ENCODE measurements around the gene RACGAP1.

Gene RACGAP1

DNA sequence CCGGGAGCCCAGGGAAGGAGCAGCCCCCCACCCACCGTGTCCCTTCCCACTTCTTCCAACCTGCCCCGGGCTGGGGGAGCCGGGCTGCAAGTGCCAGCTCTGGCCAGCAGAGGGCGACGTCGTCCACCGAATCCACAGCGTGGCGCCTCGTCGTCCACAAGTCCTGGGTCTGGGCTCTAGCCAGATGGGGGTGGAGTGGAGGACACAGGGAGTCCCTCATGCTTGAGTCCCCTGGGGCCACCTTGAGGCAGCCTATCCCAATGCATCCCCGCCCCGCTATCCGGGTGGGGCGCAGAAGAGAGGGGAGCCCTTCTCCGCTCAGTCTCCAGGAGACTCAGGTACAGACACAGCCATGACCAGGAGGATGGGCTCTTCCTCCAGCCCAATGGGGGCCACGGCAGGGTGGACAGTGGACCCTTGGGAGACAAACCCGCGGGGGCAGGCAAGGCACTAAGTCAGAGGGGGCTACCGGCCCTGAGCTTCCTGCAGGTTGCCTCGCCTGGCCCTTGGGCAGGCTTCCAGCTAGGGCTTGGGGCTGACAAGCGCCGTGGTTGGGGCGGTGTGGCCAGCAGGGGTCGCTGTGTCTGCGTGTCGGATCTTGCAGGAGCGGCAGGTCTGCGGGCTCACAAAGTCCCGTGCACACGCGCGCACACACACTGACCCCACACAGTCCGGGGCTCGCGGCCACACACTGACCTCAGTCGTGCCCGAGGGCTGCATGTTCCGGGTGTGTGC, 58.1 kb downstream of the RACGAP1 start:
- no peak for FAIRE-seq

DNA sequence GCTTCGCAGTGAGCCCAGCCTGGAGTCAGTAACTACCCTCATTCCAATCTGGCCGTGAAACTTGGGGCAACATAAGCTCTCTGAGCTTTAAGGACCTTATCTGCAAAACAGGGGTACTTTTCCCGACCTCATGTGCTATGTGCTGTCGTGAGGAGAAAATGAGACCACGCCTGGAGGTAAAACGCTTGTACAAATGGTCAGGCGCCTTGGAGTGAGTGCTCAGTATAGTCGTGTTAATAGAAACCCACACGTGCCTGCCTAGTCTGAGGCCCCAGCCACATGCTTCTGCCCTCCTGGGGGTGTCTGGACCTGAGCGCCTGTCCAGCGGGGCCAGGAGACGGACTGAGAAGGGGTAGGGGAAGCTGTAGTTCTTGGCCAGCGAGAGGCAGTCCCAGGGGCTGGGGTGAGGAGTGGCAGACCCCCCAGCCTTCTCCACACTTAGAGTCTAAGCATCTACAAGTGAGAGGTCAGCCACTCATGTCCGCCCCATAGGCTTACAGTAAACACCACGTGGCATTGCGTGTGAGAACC, 58.7 kb downstream of the RACGAP1 start:
- no peak for FAIRE-seq

DNA sequence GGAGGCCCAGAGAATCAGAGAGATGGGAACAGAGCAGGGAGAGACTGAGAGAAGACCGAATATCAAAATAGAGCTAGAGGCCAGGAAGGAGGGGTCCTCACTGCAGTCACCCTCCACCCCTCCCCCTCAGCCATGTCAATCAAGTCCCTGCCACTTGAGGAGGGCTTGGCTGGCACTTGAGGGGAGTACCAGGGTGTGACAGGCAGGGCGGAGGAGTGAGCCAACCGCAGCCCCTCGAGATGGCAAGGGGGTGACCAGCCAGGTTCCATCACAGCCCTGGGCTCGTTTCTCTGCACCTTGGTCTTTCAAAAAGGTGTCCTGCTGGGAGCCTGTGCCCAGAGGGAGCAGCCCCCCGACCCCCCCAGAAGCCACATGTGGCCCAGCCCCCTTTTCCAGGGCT, 59.5 kb downstream of the RACGAP1 start:
- no peak for FAIRE-seq

DNA sequence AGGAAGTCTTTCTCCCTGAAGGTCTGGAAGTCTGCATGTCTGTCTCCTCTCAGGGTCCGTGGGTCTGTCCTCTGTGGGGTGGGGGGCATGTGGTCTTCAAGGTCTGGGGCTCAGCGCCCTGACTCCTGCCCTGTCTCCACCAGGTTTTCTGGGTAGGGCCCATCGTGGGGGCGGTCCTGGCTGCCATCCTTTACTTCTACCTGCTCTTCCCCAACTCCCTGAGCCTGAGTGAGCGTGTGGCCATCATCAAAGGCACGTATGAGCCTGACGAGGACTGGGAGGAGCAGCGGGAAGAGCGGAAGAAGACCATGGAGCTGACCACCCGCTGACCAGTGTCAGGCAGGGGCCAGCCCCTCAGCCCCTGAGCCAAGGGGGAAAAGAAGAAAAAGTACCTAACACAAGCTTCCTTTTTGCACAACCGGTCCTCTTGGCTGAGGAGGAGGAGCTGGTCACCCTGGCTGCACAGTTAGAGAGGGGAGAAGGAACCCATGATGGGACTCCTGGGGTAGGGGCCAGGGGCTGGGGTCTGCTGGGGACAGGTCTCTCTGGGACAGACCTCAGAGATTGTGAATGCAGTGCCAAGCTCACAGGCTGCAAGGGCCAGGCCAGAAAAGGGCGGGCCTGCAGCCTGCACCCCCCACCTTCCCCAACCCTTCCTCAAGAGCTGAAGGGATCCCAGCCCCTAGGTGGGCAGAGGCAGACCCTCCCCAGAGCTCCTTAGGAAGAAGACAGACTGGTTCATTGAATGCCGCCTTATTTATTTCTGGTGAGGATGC, 60.3 kb downstream of the RACGAP1 start:
- FAIRE-seq: no peak

DNA sequence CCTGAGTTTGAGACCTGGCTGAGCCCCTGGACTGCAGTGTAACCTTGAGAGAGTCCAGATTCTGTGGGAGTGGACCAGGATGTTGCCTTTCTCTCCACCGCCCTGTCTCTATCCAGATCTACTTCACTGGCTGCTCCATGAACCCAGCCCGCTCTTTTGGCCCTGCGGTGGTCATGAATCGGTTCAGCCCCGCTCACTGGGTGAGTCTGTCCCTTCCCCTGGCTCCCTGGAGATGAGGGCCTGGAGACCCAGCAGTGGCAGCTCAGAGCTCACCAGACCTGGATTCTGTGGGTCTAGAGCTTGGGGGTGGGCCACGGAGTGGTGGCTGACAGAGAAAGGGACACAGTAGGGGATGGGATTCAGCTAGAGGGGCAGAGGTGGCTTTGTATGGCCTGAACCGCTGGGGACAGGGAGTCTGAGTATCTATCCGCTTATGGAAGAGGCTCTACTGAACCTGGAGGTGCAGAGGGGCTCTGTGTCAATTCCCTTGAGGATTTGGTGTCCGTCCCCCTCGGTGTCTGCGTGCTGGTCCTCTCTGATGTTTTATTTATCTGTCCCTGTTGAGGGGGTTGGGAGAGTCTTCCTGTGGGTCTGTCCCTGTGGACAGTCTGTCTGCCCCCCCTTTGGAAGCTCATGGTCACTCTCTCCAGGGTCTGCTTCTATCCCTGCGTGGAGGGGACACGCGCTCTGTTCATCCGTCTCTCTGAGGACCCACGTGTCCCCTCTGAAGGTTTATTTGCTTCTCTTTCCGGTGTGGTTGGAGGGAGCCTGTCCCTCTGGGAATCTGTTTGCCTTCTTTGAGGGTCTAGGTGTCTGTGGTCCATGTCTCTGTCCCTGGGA, 61.1 kb downstream of the RACGAP1 start:
- no peak for FAIRE-seq

DNA sequence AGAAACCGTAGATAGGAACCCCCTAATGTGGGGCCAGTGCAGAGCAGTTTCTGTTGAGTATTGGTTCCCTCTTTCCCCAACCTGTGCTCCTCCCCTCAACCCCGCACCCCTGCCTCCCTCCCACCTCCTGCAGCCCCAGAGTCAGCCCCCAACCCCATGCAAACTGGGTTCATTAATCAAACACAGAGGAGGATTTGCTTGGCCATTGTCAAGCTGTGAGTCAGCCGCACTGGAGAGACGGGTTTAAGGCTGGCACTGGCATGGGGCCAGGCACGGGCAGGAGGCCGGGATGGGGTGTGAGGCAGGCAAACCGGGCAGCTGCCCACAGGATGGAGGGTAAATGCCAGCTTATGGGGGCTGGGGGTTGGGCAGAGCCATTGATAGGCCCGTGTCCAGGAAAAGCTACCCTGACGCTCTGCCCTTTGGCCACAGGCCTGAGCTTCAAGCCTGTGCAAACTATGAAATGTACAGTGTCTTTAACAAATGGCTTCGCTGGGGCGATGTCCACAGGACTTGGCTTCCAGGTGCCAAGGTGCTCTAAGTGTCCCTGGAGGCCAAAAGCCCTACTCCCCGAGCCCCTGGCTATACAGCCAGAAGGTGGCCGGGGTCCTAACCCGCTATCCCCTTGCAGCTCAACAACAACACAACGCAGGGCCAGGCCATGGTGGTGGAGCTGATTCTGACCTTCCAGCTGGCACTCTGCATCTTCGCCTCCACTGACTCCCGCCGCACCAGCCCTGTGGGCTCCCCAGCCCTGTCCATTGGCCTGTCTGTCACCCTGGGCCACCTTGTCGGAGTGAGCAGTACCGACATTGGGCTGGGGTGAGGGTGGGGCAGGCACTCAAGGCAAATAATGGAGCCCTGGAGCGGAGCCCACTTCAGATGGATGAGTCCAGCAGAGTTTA, 62.2 kb downstream of the RACGAP1 start:
- FAIRE-seq: no peak

DNA sequence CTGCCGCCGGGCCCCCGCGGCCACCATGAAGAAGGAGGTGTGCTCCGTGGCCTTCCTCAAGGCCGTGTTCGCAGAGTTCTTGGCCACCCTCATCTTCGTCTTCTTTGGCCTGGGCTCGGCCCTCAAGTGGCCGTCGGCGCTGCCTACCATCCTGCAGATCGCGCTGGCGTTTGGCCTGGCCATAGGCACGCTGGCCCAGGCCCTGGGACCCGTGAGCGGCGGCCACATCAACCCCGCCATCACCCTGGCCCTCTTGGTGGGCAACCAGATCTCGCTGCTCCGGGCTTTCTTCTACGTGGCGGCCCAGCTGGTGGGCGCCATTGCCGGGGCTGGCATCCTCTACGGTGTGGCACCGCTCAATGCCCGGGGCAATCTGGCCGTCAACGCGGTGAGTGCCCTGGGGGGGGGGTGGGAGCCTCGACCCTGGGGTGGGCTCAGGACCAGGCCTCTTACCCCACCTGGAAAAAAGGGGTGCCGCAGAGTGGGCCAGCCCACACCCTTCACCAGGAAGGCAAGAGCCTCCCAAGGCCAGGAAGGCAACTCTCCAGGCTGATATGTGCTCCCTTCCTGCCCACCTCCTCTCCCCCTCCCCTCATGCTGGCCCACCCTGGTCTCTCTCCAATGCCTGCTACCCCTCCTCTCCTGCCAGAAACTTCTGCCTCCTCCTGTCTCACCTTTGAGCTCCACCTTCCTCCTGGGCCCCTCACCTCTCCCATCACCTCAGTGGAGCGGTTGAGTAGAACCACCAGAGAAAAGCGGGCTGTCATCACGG, 63.1 kb downstream of the RACGAP1 start:
- FAIRE-seq: no peak

DNA sequence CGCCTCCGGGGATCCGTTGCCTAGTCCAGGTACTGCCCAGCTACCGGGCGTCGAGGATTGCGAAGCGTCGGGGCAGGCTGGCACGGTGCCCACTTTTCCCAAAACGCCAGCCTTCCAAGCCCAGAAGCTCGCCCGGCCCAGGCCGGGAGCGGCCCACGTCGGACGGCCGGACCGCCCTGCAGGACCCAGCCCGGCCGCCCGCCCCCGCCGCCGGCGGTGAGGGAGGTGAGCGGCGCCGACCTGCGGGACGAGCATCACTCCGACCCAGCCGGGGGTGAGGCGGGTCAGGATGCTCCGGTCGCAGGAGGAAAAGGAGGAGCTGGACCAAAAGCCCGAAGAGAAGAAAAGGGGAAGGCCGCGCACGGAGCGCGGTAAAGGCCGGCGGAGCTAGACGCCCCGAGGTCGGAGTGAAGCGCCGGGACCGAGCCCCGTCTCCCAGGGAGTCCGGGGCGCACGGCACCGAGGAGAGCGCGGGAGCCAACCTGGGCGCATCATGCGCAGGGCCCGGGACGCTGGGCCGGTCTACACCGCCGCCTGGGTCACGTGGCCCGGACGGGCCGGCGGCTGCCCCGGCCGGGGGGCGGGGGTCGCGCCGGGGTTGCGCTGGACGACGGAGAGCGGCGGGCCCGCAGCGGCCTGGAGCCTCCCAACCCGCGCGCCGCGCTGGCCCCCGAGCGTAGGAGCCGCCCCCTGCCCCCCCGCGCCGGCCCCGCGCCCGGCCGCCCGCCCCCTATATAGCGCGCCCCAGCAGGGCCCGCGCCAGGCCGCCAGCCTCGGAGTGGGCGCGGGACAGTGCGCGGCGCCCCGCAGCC, 64.0 kb downstream of the RACGAP1 start, which contains the start of gene AQP5:
Gene AQP5, plus strand, starts transcription at position 762 of the 812 bp plus-strand sequence. CDS start 146 bp downstream, outside the sequence.
- no peak for FAIRE-seq

DNA sequence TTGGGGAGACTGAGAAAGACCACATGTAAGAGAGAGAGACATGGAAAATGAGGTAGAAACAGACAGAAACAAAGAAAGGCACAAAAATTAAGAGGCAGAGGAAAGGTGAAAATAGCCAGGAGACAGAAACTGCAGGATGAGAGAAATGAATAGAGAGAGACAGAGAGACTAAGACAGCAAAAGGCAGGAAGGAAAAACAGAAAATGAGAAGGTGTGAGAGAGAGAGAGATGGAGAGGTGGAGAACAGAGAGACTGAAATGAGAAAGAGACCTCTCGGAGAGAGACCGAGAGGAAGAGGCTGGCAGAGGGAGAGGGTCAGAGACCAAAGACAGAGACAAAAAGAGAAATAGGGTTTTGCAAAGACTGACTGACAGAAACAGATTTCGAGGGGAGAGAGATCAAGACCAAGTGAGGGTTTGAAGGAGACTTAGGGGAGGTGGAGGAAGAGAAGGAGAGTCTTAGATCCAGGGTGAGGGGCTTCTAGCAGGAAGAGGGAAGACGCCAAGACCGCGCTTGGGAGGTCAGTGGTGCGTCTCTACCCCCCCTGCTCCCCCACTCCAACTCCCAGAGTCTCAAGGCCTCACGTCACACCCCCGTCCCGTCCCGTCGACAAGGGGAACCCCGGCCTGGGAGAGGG, 64.7 kb downstream of the RACGAP1 start:
- FAIRE-seq: no peak

DNA sequence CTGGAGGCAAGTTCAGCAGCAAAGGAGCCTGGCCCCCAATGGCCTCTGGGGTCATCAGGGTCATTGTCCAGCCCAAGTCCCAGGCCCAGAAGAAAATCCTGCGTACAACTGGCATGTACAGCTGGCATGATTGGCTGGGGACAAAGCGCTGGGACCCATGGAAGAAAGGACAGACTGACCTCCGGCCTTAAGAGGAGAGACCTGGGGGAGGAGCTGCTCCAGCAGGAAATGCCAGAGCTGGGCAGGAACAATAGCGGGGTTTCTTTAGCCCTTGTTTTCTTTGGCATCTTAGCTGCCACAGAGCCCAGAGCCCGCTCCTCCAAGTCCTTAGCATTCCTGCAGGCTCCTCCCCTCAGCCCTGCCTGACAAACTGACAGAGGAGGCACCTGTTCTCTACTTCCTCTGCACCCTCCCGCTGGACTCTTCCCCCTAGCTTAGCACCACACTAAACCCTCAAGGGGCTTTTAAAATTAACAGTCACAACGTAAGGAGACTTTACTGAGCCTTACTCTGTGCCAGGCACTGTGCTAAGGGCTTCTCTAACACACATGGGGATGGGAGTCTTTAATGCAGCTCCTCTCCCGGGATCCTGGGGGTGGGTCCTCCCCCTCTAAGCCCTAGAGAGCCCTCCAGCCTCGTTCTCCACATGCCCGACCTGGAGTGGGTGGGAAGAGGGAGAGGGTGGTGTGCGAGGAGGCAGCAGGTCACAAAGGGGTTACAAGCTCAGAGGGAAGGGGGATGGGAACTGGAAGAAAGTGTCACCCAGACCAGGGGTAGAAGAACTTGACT, 65.4 kb downstream of the RACGAP1 start:
- FAIRE-seq: no peak

DNA sequence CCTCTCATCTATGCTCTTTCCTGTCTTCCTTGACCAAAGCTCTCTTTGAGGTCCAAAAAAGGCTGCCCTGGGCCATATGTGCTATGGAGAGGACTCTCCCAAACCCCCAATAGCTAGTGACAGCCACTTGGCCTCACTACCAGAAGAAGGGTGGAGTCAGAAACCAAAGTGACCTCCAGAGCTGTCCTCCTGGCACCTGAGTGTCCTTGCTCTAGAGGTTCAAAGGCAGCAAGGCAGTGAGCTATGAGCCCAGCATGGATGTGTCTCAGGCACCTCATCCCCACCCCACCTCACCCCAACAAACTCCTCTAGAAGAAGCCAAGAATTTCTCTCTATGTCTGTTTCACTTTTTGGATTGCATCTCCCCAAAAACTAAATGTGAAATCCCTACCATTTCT, 67.7 kb downstream of the RACGAP1 start:
- FAIRE-seq: no peak

DNA sequence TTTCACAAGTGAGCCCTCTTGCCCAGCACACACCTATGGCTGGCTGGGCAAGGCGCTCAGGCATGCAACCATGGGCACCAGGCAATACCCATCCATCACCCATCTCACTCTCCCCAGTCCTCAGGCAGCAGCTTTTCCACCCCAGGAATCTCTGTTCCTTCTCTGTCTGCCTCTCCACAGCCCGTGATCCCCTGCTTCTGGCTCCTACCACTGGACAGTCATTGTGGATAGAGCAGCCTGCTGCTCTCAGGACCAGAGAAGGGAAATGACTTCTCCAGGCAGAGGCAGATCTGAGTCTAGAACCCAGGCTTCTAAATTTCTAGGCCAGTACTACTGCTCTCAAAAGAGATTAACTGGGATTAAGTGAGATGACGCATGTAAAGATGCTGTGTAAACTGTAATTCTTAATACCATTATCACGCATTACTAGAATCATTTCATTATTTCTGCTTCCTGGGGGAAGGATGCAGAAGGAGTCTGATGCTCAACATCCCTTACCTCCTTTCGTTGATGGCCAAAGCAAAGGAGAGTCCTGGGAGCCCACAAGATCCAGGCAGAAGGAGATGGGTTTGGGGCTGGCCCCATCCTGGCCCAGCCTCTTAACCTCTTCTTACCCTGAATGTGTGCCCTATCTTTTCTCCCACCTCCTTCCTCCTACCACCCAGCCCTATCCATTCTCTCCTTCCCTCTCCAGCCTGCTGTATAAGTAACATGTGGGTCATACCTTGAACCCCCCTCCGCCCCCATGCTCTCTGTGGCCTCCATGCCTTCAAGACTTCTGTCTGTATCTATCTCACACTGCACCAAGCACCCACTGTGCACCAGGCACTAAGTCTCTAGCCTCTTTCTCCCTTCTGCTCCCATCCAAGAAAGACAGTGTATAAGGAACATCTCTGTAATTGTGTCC, 68.4 kb downstream of the RACGAP1 start:
- no peak for FAIRE-seq

DNA sequence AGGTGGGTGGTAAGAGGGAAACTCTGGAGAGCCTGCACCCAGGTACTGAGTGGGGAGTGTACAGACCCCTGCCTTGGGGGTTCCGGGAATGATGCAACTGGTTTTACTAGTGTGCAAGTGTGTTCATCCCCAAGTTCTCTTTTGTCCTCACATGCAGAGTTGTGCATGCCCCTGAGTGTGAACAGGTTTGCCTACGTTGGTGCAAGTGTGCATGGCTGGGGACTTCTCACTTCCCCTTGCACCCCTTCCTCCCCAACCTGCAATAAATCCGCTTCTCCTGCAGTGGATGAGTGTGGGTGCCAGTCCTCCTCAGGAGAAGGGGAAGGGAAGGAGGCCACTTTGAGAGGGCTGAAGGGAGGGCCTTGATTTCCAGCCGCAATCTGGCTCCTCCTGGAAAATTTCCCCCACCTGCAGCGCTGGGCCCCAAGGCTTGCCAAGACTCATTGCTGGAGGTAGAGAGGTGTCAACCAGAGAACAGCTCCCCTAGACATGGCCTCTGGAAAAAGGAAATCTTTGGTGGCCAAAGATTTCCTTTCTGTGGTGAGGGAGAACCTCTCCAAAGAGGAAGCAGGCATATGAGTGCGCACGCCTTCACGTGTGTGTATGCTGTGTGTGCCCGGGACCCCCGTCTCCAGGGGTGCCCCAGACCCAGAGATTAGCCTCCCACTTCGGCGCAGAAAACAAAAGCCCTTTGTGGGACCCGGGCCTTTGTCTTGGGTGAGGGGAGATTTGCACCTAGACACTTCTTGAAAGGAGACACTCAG, 69.2 kb downstream of the RACGAP1 start:
- FAIRE-seq: no peak

DNA sequence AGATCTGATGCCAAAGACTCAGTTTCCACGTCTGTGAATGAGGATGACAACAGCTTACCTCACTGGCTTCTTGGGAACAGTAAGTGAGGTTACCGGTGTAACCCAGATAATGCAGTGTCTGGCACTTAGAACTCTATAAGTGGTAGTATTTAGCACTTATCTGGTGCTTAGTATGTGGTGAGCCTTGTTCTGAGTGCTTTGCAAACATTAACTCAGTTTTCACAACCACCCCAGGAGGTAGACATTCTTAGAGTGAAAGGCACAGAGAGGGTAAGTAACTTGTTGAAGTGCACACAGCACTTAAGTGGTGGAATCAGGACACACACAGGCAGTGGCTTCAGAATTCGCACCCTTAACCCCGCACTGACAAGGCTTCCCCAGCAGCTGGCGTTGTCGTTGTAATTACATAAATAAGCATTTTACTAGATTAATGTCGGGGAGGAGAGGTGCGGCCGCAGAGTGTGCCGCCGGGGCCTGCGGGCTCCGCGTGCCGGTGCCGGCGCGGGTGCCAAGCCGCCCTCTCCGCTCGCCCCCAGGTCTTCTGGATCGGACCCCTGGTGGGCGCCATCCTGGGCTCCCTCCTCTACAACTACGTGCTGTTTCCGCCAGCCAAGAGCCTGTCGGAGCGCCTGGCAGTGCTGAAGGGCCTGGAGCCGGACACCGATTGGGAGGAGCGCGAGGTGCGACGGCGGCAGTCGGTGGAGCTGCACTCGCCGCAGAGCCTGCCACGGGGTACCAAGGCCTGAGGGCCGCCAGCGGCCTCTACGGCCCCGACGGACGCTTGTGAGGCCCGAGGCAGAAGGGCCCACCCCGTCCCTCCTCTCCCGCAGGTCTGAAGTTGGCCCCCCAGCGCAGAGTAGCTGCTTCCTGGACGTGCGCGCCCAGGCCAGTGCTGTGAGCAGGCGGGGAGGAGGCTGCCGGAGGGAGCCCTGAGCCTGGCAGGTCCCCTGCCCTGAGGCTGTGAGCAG, 70.1 kb downstream of the RACGAP1 start:
- no peak for FAIRE-seq

DNA sequence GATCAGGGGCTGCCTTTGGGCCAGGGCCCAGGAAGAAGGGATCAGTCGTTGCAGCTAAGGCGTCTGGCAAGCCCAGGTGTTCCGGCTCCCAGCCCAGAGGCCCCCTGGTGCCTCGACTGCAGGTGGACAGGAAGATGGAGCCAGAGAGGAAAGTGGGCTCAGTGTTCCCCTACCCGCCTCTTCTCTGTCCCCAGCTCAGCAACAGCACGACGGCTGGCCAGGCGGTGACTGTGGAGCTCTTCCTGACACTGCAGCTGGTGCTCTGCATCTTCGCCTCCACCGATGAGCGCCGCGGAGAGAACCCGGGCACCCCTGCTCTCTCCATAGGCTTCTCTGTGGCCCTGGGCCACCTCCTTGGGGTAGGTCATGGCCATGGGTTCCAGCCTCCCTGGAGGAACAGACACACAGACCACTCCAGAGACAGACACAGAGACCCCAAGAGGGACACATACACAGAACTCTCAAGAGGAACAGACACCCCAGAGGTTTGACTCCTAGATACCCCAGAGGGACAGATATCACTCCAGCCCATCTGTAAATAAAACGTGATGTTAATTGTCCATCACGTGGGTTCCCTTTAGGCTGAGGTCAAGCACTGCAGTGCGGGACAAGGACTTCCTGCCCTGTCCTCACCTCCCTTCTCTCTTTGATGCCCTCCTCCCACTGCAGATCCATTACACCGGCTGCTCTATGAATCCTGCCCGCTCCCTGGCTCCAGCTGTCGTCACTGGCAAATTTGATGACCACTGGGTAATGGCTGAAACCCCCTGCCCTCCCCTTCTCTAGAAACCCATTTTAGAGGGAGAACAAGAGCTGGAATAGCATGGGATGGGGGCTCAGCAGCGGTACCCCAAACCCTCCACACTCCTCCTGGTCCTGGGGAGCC, 71.1 kb downstream of the RACGAP1 start:
- FAIRE-seq: no peak

All from G401.6 (cell line).